HEK293T (cell line): Measurements from ENCODE around the gene MEGF9.

Experiments used
- ARNT ChIP-seq: fragments of 450-650 bp; IDR thresholded peaks from 2 replicates; pipeline ENCODE4 v1.6.1; 2017; ENCODE audit warnings: mild to moderate bottlenecking
- BHLHE40 ChIP-seq: fragments of 450-650 bp; IDR thresholded peaks from 2 replicates; pipeline ENCODE4 v1.6.1; 2016; ENCODE audit warnings: mild to moderate bottlenecking, moderate library complexity, borderline replicate concordance
- FOXK2 ChIP-seq: fragments of 450-650 bp; IDR thresholded peaks from 2 replicates; pipeline ENCODE4 v1.6.1; 2016; ENCODE audit warnings: mild to moderate bottlenecking
- HDGF ChIP-seq: fragments of 450-650 bp; IDR thresholded peaks from 2 replicates; pipeline ENCODE4 v1.6.1; 2017; ENCODE audit warnings: antibody characterized with exemption, borderline replicate concordance
- NFRKB ChIP-seq: fragments of 450-650 bp; IDR thresholded peaks from 2 replicates; pipeline ENCODE4 v1.6.1; 2016; ENCODE audit warnings: mild to moderate bottlenecking, moderate library complexity
- SUZ12 ChIP-seq: fragments of 450-650 bp; IDR thresholded peaks from 2 replicates; pipeline ENCODE4 v1.6.1; 2016; ENCODE audit warnings: mild to moderate bottlenecking
- ZNF384 ChIP-seq: fragments of 450-650 bp; IDR thresholded peaks from 2 replicates; pipeline ENCODE4 v1.6.1; 2016

GRCh38 chr9:120580051-120580896 lies 134.0 kb downstream of the MEGF9 start, which contains the start of gene CDK5RAP2:
- TF ChIP-seq BHLHE40 (no peak), ARNT (no peak), NFRKB (peak; percentile 76), FOXK2 (no peak), ZNF384 (peak; percentile 66), SUZ12 (no peak), HDGF (no peak)
